ENCODE results near the gene FLT4.

Gene FLT4

DNA sequence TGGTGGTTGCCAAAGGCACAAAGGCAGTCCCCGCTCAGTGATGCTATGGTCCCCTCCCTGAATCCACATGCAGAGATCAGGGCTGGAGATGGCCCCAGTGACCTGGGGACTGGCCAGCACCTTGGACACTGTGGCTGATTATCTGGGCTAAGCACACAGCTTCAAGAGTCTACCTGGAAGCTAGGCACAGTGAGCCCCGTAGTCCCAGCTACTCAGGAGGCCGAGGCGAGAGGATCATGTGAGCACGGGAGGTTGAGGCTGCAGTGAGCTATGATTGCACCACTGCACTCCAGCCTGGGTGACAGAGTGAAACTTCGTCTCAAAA lies 49.8 kb downstream of the FLT4 start:
- TF ChIP-seq, protein P1, sequence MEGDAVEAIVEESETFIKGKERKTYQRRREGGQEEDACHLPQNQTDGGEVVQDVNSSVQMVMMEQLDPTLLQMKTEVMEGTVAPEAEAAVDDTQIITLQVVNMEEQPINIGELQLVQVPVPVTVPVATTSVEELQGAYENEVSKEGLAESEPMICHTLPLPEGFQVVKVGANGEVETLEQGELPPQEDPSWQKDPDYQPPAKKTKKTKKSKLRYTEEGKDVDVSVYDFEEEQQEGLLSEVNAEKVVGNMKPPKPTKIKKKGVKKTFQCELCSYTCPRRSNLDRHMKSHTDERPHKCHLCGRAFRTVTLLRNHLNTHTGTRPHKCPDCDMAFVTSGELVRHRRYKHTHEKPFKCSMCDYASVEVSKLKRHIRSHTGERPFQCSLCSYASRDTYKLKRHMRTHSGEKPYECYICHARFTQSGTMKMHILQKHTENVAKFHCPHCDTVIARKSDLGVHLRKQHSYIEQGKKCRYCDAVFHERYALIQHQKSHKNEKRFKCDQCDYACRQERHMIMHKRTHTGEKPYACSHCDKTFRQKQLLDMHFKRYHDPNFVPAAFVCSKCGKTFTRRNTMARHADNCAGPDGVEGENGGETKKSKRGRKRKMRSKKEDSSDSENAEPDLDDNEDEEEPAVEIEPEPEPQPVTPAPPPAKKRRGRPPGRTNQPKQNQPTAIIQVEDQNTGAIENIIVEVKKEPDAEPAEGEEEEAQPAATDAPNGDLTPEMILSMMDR (IDR thresholded peaks at IDR 0.05; ENCODE audit: borderline replicate concordance, insufficient read depth, low read depth, low read length), result no peak

DNA sequence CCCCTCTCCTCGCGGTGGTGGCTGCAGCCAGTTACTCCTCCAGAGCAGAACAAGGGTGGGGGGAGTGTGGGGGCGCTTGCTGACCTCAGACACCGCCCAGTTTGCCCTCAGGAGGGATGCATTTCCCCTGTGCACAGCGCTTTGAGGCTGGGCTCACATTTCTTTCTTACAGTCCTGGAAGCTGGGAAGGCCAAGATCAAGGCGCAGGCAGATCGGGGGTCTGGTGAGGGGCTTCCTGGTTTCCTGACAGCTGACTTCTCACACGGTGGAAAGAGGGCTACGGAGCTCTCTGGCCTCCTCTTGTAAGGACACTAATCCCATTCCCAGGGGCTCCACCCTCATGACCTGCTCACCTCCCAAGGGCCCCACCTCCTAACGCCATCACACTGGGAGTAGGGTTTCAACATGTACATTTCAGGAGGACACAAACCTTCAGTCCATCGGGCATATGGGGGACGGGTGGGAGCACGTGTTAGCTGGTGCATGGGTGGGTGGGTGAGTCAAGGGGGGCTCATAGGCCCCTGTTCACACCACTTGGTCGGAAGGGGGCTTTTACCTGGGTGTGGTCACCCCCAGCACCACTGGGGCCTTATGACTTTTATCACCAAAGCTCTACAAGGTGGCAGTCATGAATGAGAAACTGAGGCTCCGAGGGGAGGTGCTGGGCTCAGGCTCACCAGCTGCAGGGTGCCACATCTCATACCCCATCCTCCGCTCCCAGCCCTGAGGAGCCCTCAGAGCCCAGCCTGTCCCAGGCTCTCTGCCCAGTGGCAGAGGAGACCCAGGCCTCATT lies 50.4 kb downstream of the FLT4 start:
- TF ChIP-seq, protein P1 (IDR thresholded peaks at IDR 0.05; ENCODE audit: borderline replicate concordance, insufficient read depth, low read depth, low read length), result no peak
- no peak overlapping the region for H3K4me3 ChIP-seq (ENCODE audit: low read depth, low read length)

More for the DNA sequence above, 49.8 kb downstream of the FLT4 start:
- H3K4me3 ChIP-seq (ENCODE audit: low read depth, low read length), result no peak overlapping the region

DNA sequence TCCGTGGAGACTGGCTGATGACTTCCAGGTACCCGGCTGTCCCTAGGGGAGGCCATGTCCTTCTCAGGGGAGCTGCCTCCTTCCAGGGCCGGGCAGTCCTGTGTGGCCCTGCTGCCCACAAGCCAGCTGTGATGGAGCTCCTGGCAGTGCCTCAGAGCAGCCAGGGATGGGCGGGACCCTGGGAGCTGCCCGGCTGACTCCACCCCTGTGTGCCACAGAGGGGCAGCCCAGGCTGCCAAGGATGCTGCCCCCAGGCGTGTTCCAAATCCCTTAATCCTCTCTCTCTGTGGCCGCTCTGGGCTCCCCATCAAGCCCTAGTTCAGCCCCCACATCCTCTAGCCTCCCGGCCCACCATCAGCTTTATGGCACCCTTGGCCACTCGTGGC lies 51.1 kb downstream of the FLT4 start:
- TF ChIP-seq, protein P1 (IDR thresholded peaks at IDR 0.05; ENCODE audit: borderline replicate concordance, insufficient read depth, low read depth, low read length), result no peak
- no peak overlapping the region for H3K4me3 ChIP-seq (ENCODE audit: low read depth, low read length)

DNA sequence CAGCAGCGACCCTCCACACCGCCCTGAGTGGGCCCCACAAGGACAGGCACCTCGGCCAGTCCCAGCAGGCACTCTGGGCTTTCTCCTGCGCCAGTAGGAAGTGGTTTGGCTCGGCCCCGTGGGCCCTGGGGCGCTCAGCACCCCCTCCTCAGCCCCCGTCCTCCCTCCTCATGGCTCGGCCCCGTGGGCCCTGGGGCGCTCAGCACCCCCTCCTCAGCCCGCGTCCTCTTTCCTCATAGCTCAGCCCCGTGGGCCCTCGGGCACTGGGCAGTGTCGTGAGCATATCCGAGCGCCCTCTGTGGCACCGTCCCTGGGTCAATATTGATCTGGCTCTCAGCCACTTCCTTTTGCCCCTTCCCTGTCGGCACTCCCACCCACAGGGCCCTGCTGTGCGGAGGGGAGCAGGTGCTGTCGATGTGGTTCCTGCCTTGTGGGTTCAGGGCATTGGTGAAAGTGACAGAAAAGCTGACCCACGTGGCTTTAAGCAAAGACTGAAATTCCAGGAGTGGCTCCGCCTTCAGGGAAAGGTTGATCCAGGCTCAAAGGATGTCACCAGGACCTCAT lies 52.6 kb downstream of the FLT4 start:
- H3K4me3 ChIP-seq (ENCODE audit: low read depth, low read length), result no peak overlapping the region
- TF ChIP-seq, protein P1 (IDR thresholded peaks at IDR 0.05; ENCODE audit: borderline replicate concordance, insufficient read depth, low read depth, low read length), result no peak

DNA sequence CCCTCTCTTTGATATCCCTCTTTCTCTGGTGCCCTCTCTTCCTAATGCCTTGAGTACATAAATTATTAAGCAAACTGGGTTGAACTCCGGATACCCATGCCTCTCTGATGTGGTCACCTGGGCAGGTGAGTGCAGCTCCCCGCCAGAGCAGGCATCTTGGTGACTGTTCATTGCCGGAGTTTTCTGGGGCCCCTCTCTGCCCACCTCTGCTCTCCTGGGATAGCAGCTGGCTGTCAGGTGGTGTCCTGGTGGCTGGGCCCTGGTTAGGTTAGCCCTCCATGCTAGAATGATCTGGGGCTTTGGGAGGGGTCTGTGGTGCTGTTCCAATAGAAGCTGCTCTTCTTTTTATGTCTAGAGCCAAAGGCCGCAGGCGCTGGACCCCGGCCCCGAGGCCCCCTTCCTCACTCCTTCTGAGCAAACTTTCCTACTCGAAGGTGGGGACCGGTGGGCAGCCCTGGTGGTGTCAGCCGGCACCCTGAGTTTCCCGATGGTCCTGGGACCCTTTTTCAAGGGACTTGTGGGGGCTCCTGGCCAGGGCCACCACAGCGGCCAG lies 53.2 kb downstream of the FLT4 start:
- TF ChIP-seq, protein P1 (IDR thresholded peaks at IDR 0.05; ENCODE audit: borderline replicate concordance, insufficient read depth, low read depth, low read length), result no peak
- H3K4me3 ChIP-seq (ENCODE audit: low read depth, low read length), result no peak overlapping the region

DNA sequence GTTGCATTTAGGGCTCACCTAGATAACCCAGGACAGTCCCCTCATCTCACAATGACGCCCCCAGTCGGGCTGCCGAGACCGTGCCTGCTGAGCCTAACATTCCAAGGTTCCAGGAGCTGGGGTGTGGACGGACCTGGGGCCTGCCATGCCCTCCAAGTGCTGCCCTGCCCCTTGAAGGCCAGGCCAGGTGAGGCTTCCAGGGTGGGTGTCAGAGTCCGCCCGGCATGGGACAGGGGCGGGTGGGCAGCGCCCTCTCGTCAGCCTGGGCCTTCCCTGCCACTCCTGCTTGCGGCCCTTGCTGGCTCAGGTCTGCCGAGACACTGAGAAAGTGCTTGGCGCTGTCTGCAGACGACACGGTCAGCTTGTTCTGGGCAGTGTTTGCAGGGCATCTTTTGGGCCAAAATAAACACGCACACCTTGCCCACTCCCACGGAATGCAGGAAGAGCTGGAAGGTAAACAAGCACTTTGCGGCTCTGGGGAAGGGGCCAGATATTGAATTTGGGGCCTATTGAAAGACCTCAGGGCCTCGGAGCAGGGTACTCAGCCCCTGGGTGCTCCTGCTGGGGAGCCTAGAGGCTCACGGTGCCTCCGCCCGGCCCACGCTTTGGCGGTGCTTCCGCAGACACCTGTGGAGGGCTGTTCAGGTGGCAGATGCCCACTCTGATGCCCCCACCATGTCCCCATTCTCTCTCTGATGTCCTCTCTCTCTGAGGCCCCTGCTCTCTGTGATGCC lies 53.9 kb downstream of the FLT4 start:
- TF ChIP-seq, protein P1 (IDR thresholded peaks at IDR 0.05; ENCODE audit: borderline replicate concordance, insufficient read depth, low read depth, low read length), result no peak
- H3K4me3 ChIP-seq (ENCODE audit: low read depth, low read length), result no peak overlapping the region
